ENCODE data around the gene KRTAP1-5. TPM values are rescaled to one million over a fixed set of nuclear protein-coding genes. Genes with fewer than 3 reads are reported as not detected.

Gene KRTAP1-5
- total and polyA plus RNA-seq, 2 donors (not counting 1 experiment from before 2014, with no cell fraction given), result not detected

DNA sequence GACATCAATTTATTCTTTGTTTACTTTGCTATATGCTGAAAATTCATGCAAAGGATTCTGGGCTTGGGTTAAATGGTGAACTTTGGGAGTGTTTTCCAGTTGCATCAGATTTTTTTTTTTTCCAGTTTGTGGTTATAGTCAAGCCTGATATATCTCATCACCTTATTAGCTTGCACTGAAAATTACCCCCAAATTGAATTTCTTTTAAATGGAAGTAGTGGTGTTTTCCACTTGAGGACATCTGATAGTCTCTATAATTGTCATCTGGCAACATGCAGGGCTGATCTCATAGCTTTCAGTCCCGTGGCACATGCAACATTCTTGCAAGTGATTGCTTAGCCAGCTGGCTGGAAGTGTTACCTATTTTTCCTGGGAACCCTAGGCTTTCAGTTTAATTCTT is 13.4 kb downstream of the KRTAP1-5 start:
- Histone ChIP-seq H3K36me3 (replicated peaks in 1 of 2; ENCODE audit: control extremely low read depth in 1 of 2, control insufficient read depth in 1 of 2, extremely low read depth in 1 of 2, insufficient read depth in 2 of 2, low read length in 1 of 2) (no peaks in the 10 kb centered on the region), H3K79me2 (ENCODE audit: control insufficient read depth, insufficient read depth, low read length) (no peaks in the 10 kb centered on the region), H3K4me2 (replicated peaks; ENCODE audit: low read depth, low read length, poor library complexity, severe bottlenecking) (no peak overlapping the region), H3K4me3 (ENCODE audit: control extremely low read depth in 1 of 5, extremely low read depth in 1 of 5, insufficient read depth in 1 of 5, low read depth in 2 of 5, low read length in 4 of 5) (no peak overlapping the region), H2AFZ (ENCODE audit: insufficient read depth, low read depth, low read length, poor library complexity, severe bottlenecking) (no peak overlapping the region), H3K4me1 (ENCODE audit: control insufficient read depth in 2 of 2, insufficient read depth in 2 of 2, low read length in 2 of 2) (no peaks in the 10 kb centered on the region), H3K27me3 (replicated peaks in 1 of 4; ENCODE audit: control extremely low read depth in 1 of 4, control insufficient read depth in 3 of 4, insufficient read depth in 4 of 4, low read length in 3 of 4) (no peaks in the 10 kb centered on the region), H3K9me3 (ENCODE audit: control extremely low read depth in 1 of 3, control insufficient read depth in 2 of 3, insufficient read depth in 1 of 3, low read length in 2 of 3) (no peaks in the 10 kb centered on the region), H3K27ac (ENCODE audit: low read length in 2 of 2) (no peak overlapping the region), H3K9ac (ENCODE audit: low read length) (no peak overlapping the region), H4K20me1 (ENCODE audit: control insufficient read depth, insufficient read depth, low read length, poor library complexity, severe bottlenecking) (no peaks in the 10 kb centered on the region)
- H3K27me3 Mint-ChIP-seq, result peaks cover 14% of the 10 kb centered on the region
- H3K4me1 Mint-ChIP-seq, result no peaks in the 10 kb centered on the region
- TF ChIP-seq, protein P1, sequence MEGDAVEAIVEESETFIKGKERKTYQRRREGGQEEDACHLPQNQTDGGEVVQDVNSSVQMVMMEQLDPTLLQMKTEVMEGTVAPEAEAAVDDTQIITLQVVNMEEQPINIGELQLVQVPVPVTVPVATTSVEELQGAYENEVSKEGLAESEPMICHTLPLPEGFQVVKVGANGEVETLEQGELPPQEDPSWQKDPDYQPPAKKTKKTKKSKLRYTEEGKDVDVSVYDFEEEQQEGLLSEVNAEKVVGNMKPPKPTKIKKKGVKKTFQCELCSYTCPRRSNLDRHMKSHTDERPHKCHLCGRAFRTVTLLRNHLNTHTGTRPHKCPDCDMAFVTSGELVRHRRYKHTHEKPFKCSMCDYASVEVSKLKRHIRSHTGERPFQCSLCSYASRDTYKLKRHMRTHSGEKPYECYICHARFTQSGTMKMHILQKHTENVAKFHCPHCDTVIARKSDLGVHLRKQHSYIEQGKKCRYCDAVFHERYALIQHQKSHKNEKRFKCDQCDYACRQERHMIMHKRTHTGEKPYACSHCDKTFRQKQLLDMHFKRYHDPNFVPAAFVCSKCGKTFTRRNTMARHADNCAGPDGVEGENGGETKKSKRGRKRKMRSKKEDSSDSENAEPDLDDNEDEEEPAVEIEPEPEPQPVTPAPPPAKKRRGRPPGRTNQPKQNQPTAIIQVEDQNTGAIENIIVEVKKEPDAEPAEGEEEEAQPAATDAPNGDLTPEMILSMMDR (IDR thresholded peaks at IDR 0.05), result no peak
- no peak for TF ChIP-seq EZH2 (IDR thresholded peaks at IDR 0.05; ENCODE audit: borderline replicate concordance, insufficient read depth, low read depth, low read length, poor library complexity, severe bottlenecking)
- 83% methylated on average over 1 of the region's 1 CpG for WGBS (ENCODE audit: insufficient coverage)
- no peaks in the 10 kb centered on the region for H3K9me3 Mint-ChIP-seq (ENCODE audit: insufficient read depth)
- intact Hi-C loops (cut with micrococcal nuclease), result no loop called here
- no peak for ATAC-seq (ENCODE audit: low read depth)
- ChIA-PET CTCF (no interaction called here), POLR2A (no interaction called here)
- DNase-seq, result no peak
- no peak overlapping the region for H3K27ac Mint-ChIP-seq
- no peak overlapping the region for H3K4me3 Mint-ChIP-seq

DNA sequence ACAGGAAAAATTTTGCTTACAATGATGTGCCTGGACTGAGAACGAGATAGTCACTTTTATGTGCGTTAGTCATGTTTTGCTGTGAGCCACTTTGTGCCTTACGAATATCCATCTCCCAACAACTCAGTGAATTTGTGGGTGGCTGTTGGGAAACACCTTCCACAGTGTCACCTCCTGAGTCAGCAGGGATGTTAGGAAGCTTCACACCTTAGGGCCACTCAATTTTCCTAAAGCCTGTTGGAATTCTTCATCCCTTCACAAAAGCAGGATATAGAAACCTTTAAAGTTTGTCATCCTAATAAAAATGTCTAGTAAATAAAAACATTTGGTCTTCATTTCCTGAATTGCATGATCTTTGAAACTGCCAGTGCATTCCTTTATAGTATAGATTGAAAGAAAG is 13.8 kb downstream of the KRTAP1-5 start:
- intact Hi-C loops (cut with micrococcal nuclease), result no loop called here
- no peaks in the 10 kb centered on the region for H3K79me2 ChIP-seq (ENCODE audit: control insufficient read depth, insufficient read depth, low read length)
- H4K20me1 ChIP-seq (ENCODE audit: control insufficient read depth, insufficient read depth, low read length, poor library complexity, severe bottlenecking), result no peaks in the 10 kb centered on the region
- Mint-ChIP-seq H3K9me3 (ENCODE audit: insufficient read depth) (no peaks in the 10 kb centered on the region), H3K27ac (no peak overlapping the region), H3K27me3 (peaks cover 14% of the 10 kb centered on the region), H3K4me1 (no peaks in the 10 kb centered on the region), H3K4me3 (no peak overlapping the region)
- CTCF ChIA-PET, result no interaction called here
- H3K4me2 ChIP-seq (replicated peaks; ENCODE audit: low read depth, low read length, poor library complexity, severe bottlenecking), result no peak overlapping the region
- DNase-seq, result no peak
- no peak for ATAC-seq (ENCODE audit: low read depth)
- H3K9me3 ChIP-seq (ENCODE audit: control extremely low read depth in 1 of 3, control insufficient read depth in 2 of 3, insufficient read depth in 1 of 3, low read length in 2 of 3), result no peaks in the 10 kb centered on the region
- TF ChIP-seq, protein P1 (IDR thresholded peaks at IDR 0.05), result no peak
- TF ChIP-seq EZH2 (IDR thresholded peaks at IDR 0.05; ENCODE audit: borderline replicate concordance, insufficient read depth, low read depth, low read length, poor library complexity, severe bottlenecking), result no peak
- no peak overlapping the region for H2AFZ ChIP-seq (ENCODE audit: insufficient read depth, low read depth, low read length, poor library complexity, severe bottlenecking)
- WGBS (ENCODE audit: insufficient coverage), result no CpG with 5 or more reads among the region's 3 CpGs
- H3K27me3 ChIP-seq (replicated peaks in 1 of 4; ENCODE audit: control extremely low read depth in 1 of 4, control insufficient read depth in 3 of 4, insufficient read depth in 4 of 4, low read length in 3 of 4), result no peaks in the 10 kb centered on the region
- no peaks in the 10 kb centered on the region for H3K36me3 ChIP-seq (replicated peaks in 1 of 2; ENCODE audit: control extremely low read depth in 1 of 2, control insufficient read depth in 1 of 2, extremely low read depth in 1 of 2, insufficient read depth in 2 of 2, low read length in 1 of 2)
- H3K9ac ChIP-seq (ENCODE audit: low read length), result no peak overlapping the region
- H3K27ac ChIP-seq (ENCODE audit: low read length in 2 of 2), result no peak overlapping the region
- POLR2A ChIA-PET, result no interaction called here
- no peak overlapping the region for H3K4me3 ChIP-seq (ENCODE audit: control extremely low read depth in 1 of 5, extremely low read depth in 1 of 5, insufficient read depth in 1 of 5, low read depth in 2 of 5, low read length in 4 of 5)
- H3K4me1 ChIP-seq (ENCODE audit: control insufficient read depth in 2 of 2, insufficient read depth in 2 of 2, low read length in 2 of 2), result no peaks in the 10 kb centered on the region

All from B cell (primary cell).